ENCODE measurements around the gene CST7.
"Not testable (repeated sequence)": the region's sequence is repeated elsewhere in the genome, so short reads cannot be mapped to it uniquely, and the experiment has no call there.

CST7 gene

GRCh38 chr20:24929867-24930723 lies 19.0 kb upstream of the CST7 start:
- not testable (repeated sequence) for DNase-seq (ENCODE audit: low spot score)

GRCh38 chr20:24930724-24931688 lies 18.1 kb upstream of the CST7 start:
- not testable (repeated sequence) for DNase-seq (ENCODE audit: low spot score)

DNA sequence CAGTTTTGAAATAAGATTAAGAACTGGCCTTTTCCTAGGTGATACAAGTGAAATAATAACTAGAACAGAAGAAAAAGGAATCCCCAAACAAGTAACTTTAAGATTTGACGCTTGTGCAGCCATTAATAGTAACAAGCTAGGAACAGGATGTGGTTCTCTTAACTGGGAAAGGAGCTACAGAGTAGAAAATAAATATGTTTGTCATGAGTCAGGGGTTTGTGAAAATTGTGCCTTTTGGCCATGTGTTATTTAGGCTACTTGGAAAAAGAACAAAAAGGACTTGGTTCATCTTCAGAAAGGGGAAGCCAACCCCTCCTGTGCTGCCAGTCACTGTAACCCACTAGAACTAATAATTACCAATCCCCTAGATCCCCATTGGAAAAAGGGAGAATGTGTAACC lies 17.2 kb upstream of the CST7 start:
- not testable (repeated sequence) for DNase-seq (ENCODE audit: low spot score)

DNA sequence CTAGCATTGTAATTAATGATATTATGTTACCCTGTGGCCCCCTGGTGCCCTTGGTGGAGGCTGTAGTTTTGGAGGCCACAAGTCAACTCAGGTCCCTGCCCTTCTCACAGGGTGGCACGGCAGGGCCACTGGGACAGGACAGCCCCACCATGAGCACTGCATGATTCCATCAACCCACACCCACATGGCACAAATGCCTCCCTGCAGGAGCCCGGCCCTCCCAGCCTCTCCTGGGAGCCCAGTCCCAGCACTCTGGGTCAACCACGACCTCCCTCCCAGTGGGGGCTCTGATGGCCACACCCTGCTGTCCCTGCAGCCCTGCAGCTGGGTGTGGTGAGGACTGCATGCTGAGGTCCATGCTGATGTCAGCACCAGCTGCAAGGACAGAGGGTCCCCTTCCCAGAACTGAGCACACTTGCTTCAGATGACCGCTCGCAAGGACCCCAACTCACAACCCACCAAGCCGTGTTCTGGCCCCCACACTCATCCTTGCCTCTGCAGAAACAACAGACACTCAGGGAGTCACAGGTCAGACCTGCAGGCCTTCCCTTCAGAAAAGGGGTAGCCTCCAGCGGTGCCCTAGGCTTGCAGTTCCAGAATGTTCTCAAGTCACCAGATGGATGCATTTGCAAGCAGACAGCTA lies 15.7 kb upstream of the CST7 start:
- no peak for DNase-seq (ENCODE audit: low spot score)

GRCh38 chr20:24934101-24934661 lies 14.9 kb upstream of the CST7 start:
- DNase-seq (ENCODE audit: low spot score), result no peak

DNA sequence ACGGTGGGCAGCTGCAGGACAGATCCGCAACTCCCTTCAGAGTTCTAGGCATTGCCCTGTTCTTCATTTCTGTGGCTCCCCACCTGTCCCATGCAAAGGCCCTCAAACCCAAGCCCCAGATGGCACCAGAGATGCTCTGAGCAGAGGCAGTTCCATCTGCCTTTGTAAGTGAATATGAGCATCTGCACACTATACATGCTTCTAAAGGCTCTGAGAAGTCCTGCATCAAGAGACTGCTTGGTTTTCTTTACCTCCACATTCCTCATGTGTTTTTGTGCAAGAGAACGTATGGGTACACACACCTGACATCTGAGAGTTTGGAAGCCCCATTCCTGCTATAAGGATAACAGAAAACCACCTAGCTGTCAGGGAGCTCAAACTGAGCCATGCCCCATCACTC lies 14.4 kb upstream of the CST7 start:
- DNase-seq (ENCODE audit: low spot score), result no peak

DNA sequence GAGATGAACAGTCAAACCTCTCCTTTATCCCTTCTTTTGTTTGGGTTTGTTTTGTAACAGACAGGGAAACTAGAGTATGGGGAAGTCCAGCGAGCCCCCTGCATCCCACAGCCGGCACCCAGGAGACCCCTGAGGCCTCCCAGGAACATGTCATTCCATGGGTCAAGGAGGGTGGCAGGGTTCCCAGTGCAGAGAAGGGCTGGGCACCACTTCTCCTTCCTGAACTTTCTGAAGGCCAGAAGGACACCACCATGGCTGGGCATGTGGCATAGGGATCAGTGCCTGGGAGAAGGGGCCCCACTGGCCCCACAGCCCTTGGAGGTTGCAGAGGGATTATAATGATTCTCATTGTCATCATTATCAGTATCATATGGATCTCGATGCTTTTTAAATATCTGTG lies 13.9 kb upstream of the CST7 start:
- DNase-seq (ENCODE audit: low spot score), result no peak

GRCh38 chr20:24935766-24936525 lies 13.1 kb upstream of the CST7 start:
- no peak for DNase-seq (ENCODE audit: low spot score)

DNA sequence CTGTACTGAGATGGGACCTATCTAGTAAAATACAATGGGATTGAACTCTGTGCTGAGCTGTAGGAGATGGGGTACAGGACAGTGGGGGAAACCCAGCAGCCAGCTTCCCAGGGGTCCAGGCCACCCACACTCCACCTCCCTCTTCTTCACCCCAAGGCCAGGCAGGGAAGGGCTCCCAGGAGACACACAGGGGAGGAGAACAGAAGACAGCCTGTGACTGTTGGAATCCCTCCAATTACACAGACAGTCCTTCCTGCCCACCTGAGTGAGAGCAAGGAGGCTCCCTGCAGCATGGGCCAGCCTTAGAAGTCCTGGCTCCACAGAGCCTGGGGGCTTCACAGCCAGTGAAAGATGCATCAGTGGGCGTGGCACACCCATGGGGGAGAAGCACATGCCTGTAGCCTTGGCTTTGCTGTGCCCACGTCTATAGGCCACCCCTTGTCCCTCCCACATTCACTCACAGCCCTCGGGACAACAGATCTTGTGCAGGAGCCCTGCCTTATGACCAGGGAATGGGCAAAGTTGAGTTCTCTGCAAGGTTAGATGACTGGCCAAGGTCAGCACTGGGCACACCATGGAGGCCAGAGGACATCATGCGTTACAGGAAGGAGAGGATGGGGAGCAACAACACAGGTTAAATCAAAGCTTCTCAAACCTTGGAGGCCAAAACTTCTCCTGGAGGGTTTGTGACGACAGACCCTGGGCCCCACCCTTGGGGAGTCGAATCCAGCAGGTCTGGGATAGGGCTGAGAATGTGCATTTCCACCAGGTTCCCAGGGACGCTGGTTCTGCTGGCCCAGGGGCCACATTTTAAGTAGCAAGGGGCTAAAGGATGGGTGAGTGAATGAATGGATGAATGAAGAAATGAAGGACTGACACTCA lies 12.3 kb upstream of the CST7 start:
- DNase-seq (ENCODE audit: low spot score), result no peak

- no peak for DNase-seq (ENCODE audit: low spot score)
Measured at GRCh38 chr20:24937579-24937978, 11.5 kb upstream of the CST7 start.

- DNase-seq (ENCODE audit: low spot score), result no peak
Measured at GRCh38 chr20:24938498-24938897, 10.6 kb upstream of the CST7 start.

DNA sequence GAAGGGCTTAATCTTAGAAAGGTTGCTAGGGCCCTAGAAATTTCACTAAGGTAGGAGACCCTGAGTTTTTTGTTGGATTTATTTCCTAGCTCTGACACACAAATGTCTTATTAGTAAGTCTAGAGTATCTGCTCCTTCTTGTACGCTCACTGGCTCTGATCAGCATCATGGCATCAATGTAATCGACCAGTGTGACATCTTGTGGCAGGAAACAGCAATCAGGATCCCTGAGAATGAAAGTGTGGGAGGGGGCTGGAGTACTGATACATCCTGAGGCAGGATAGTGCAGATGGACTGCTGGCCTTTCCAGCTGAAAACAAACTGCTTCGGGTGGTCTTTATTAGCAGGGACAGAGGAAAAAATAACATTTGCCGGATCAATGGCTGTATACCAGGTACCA lies 10.0 kb upstream of the CST7 start:
- no peak for DNase-seq (ENCODE audit: low spot score)

- DNase-seq (ENCODE audit: low spot score), result no peak
Measured at GRCh38 chr20:24942679-24943078, 6.4 kb upstream of the CST7 start.

GRCh38 chr20:24943196-24943595 lies 5.9 kb upstream of the CST7 start:
- DNase-seq (ENCODE audit: low spot score), result no peak

GRCh38 chr20:24943731-24944130 lies 5.3 kb upstream of the CST7 start:
- no peak for DNase-seq (ENCODE audit: low spot score)

DNA sequence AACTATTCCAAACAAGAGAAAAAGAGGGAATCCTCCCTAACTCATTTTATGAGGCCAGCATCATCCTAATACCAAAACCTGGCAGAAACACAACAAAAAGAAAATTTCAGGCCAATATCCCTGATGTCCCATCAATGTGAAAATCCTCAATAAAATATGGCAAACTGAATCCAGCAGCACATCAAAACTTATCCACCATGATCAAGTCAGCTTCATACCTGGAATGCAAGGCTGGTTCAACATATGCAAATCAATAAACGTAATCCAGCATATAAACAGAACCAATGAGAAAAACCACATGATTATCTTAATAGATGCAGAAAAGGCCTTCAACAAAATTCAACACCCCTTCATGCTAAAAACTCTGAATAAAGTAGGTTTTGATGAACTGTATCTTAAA lies 2.7 kb upstream of the CST7 start:
- DNase-seq (ENCODE audit: low spot score), result not testable (repeated sequence)

DNA sequence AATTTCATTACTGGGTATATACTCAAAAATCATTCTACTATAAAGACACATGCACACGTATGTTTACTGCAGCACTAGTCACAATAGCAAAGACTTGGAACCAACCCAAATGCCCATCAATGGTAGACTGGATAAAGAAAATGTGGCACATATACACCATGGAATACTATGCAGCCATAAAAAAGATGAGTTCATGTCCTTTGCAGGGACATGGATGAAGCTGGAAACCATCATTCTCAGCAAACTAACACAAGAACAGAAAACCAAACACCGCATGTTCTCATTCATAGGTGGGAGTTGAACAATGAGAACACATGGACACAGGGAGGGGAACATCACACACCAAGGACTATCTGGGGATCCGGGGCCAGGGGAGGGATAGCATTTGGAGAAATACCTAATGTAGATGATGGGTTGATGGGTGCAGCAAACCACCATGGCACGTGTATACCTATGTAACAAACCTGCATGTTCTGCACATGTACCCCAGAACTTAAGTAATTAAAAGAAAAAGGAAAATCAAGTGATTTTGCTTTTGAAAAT lies 602 bp upstream of the CST7 start:
- DNase-seq (ENCODE audit: low spot score), result not testable (repeated sequence)

- DNase-seq (ENCODE audit: low spot score), result no peak
Measured at GRCh38 chr20:24949756-24950127, 673 bp downstream of the CST7 start.

- no peak for DNase-seq (ENCODE audit: low spot score)
Measured at GRCh38 chr20:24950128-24950835, 1.2 kb downstream of the CST7 start.

All from putamen (tissue), 1 donor.